ENCODE results near the gene NACC1.

The NACC1 gene

DNA sequence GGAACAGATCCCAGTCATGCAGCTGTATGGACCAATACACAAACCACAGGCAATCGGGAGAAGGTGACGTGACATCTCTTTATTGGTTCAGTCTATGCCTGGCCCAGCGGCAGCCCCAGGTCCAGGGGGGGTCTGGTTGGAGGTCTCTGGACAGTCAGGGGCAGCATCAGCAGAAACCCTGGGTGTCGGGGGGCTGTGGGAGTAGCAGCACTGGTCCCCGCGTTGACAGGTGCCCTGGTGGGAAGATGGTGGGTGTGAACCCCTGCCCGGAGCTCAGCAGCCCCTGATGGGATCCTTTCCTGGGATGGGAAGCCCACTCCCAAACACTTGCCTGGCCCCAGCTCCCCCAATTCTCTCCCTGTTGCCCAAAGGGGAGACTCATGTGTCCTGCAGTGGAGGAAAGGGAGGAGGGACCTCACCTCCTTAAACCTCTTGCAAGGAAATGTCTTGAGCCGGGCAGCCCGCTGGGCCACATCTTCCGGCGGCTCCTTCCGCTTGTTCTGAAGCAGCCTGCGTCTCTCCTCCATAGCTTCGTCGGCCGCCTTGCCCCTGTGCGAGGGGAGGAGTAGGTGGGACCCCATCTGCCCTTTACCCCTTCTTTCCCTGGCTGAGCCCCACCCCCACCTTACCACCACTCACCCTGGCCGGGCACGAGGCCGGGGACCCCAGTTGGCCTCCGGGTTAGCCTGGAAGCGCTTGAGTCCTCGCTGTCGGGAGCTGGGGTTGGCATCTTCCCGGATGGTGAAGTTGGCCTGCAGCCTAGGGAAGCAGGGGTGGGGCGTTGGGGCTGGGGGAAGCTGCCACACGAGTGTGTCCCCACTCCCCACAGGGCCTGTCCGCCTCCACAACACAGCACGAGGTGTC, 13.0 kb upstream of the NACC1 start:
- Histone ChIP-seq H3K4me3 (no peak overlapping the region), H3K9me3 (ENCODE audit: low read depth, low read length) (no peaks in the 10 kb centered on the region), H3K36me3 (ENCODE audit: insufficient read depth, low read length) (peaks cover 13% of the 10 kb centered on the region; the same call in 1 of the 2 replicates), H3K27ac (no peak overlapping the region), H3K9ac (ENCODE audit: insufficient read length) (no peak overlapping the region)
- no peak for DNase-seq (ENCODE audit: low read depth, low spot score)
- no peak for TF ChIP-seq FOXP2 (optimal IDR thresholded peaks at IDR 0.05; ENCODE audit: control extremely low read depth, extremely low read length, insufficient read depth)

DNA sequence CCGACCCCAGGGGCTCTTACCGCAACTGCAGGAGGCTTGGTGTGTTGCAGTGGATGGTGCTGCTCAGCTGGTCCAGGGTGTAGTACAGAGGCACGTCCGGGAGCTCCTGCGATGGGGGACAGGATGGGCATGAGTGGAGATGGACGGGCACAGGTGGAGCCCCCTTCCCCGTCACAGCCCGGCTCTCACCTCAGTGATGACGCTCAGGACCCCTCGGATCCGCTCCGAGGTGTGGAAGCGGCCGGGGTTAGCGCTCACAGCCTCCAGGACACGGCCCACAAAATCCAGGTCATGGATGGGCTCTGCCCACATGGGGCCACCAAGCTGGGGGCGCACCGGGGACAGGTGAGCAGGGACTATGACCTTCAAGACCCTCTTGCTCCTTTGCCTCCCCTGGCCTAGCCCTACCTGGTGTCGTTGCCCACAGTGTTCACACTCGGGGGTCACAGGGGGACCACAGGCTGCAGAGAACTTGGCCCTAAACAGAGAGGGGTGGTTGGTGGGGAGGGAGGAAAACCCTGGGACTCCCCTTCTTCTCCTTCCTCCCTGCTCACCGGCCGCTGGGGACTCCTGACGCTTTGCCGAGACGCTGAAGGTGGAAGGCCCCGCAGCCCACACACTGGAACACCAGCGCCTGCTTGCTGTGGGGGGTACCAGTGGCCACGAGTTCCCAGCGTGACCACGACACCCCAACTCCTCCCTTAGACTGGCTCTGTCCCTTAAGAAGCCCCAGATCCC, 8.5 kb upstream of the NACC1 start:
- peaks cover 35% of the 10 kb centered on the region; the same call in 1 of the 2 replicates for H3K36me3 ChIP-seq (ENCODE audit: insufficient read depth, low read length)
- no peak overlapping the region for H3K27ac ChIP-seq
- H3K9ac ChIP-seq (ENCODE audit: insufficient read length): no peak overlapping the region
- H3K4me3 ChIP-seq: no peak overlapping the region
- DNase-seq (ENCODE audit: low read depth, low spot score): no peak
- no peaks in the 10 kb centered on the region for H3K9me3 ChIP-seq (ENCODE audit: low read depth, low read length)
- no peak for TF ChIP-seq FOXP2 (optimal IDR thresholded peaks at IDR 0.05; ENCODE audit: control extremely low read depth, extremely low read length, insufficient read depth)
- no peak for TF ChIP-seq EZH2 (IDR thresholded peaks at IDR 0.05)
- TF ChIP-seq POLR2AphosphoS5 (IDR thresholded peaks at IDR 0.05; ENCODE audit: borderline replicate concordance, low read depth, low read length): no peak

DNA sequence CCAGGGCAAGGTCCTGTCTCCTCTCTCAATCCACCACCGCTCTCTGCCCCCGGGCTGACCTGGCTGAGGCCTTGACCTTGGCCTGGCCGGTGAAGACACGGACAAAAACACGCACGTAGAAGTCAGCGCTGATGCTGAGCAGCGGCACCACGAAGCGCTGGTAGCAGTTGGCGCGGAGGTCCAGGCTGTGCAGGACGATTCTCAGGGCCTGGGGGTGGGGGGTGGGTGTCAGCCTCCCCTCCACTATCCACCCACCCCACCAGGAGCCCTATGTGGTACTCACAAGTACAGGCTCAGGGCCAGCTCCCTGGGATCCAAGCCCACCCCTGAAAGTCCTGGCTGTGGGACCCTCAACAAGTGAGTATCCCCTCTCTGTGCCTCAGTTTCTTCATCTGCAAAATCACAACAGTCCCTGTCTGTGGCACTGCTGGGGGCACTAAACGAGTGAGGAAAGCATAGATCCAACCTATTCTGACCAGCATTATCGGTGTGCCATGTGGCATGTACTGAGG, 7.9 kb upstream of the NACC1 start:
- Histone ChIP-seq H3K9me3 (ENCODE audit: low read depth, low read length) (no peaks in the 10 kb centered on the region), H3K9ac (ENCODE audit: insufficient read length) (no peak overlapping the region), H3K36me3 (ENCODE audit: insufficient read depth, low read length) (peaks cover 41% of the 10 kb centered on the region), H3K4me3 (no peak overlapping the region), H3K27ac (no peak overlapping the region)
- TF ChIP-seq FOXP2 (optimal IDR thresholded peaks at IDR 0.05; ENCODE audit: control extremely low read depth, extremely low read length, insufficient read depth) (no peak), POLR2AphosphoS5 (IDR thresholded peaks at IDR 0.05; ENCODE audit: borderline replicate concordance, low read depth, low read length) (no peak), EZH2 (IDR thresholded peaks at IDR 0.05) (no peak)
- no peak for DNase-seq (ENCODE audit: low read depth, low spot score)

DNA sequence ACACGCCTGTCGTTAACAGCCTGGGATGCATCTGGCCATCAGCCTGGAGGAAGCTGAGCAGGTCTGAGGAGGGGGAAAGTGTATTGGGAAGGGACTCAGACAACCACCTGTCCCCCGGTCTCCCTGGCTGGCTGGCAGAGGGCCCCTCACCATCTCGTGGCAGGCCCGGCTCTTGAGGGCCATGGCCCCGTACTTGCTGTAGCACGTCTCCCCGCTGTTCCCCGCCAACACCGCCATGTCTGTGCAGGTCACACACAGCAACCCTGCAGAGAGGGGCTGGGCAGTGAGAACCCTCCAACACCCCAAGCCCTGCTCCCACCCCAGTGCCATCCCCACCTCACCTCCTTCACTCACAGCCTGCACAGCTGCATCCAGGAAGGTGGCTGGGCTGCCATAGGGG, 5.5 kb upstream of the NACC1 start:
- Histone ChIP-seq H3K9ac (ENCODE audit: insufficient read length) (no peak overlapping the region), H3K4me3 (no peak overlapping the region), H3K36me3 (ENCODE audit: insufficient read depth, low read length) (peaks cover 39% of the 10 kb centered on the region), H3K9me3 (ENCODE audit: low read depth, low read length) (no peaks in the 10 kb centered on the region), H3K27ac (no peak overlapping the region)
- no peak for DNase-seq (ENCODE audit: low read depth, low spot score)
- TF ChIP-seq EZH2 (IDR thresholded peaks at IDR 0.05) (no peak), FOXP2 (optimal IDR thresholded peaks at IDR 0.05; ENCODE audit: control extremely low read depth, extremely low read length, insufficient read depth) (no peak), POLR2AphosphoS5 (IDR thresholded peaks at IDR 0.05; ENCODE audit: borderline replicate concordance, low read depth, low read length) (no peak)

DNA sequence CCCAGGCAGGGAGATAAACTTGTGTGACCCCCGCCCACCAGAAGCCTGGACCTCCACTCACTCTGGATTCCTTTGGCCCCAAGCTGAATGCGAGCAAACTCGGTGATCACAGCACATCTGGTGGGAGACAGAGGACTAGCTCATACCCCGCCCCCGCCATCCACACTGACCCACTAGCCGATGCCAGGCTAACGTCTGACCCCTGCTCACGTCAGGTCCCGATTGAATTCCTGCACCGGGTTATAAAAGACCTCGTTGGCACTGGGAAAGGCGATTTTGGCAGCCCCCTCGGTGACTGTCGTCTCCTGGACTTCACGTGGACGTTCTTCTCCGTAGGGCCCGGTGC, 2.2 kb upstream of the NACC1 start:
- TF ChIP-seq POLR2AphosphoS5 (IDR thresholded peaks at IDR 0.05; ENCODE audit: borderline replicate concordance, low read depth, low read length) (no peak), FOXP2 (optimal IDR thresholded peaks at IDR 0.05; ENCODE audit: control extremely low read depth, extremely low read length, insufficient read depth) (no peak), EZH2 (IDR thresholded peaks at IDR 0.05) (no peak)
- Histone ChIP-seq H3K27ac (peak overlapping the region; percentile 79; the same call in 1 of the 2 replicates), H3K4me3 (peak overlapping the region; percentile 95), H3K36me3 (ENCODE audit: insufficient read depth, low read length) (peaks cover 30% of the 10 kb centered on the region), H3K9me3 (ENCODE audit: low read depth, low read length) (no peaks in the 10 kb centered on the region), H3K9ac (ENCODE audit: insufficient read length) (peak overlapping the region; percentile 96)
- no peak for DNase-seq (ENCODE audit: low read depth, low spot score)

DNA sequence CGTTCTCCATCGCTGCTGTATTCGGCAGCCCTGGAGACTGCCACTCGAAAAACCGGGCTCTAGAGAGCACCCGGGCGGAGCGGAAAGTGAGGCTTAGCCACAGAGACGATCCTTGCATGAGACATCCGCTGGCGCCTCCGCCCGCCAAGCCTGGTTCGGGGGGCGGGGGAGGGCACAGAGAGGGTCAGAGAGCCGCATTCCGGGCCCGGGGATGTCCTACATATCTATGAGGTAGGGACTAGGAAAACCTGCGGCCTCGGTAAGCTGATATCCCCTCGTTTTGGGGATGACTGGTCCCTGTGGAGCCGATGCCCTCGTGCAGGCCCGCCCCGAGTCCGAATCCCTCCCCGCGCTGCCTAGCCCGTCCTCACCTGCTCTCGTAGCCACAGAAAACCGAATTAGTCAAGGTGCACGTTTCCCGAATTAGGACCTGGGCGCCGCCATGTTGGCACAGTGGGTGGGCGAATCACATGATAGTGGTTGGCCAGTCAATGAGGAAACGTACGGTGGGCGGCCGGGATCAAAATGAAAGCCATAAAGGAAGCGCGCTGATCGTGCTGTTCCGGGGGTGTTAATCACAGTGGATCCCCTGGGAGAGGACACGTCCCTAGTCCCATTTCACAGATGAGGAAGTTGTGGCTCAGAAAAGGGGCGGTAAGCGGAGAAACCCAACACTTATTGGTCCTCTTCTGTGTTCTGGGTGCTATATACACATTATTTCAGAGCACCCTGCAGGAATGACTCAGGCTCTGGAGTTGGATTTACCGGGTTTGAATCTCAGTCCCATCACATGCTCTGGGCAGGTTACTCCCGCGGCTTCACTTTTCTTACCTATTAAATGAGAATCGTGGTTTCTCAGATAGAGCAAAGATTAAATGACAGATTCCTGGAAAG, 1.5 kb upstream of the NACC1 start, which contains the start of gene TRMT1:
TRMT1 (minus strand) TSS at position 459 of the 894 bp plus-strand sequence; CDS start at position 118, 341 bp downstream.
- no peak for TF ChIP-seq EZH2 (IDR thresholded peaks at IDR 0.05)
- TF ChIP-seq FOXP2 (optimal IDR thresholded peaks at IDR 0.05; ENCODE audit: control extremely low read depth, extremely low read length, insufficient read depth): peak; percentile 67
- TF ChIP-seq POLR2AphosphoS5 (IDR thresholded peaks at IDR 0.05; ENCODE audit: borderline replicate concordance, low read depth, low read length): peak; percentile 75; the same call in 1 of the 2 replicates
- Histone ChIP-seq H3K4me3 (peak within 1 kb of the TSS; percentile 95), H3K36me3 (ENCODE audit: insufficient read depth, low read length) (peaks cover 33% of the 10 kb centered on the region), H3K9ac (ENCODE audit: insufficient read length) (peak within 1 kb of the TSS; percentile 96), H3K9me3 (ENCODE audit: low read depth, low read length) (no peaks in the 10 kb centered on the region), H3K27ac (peak within 1 kb of the TSS; percentile 79)
- peak; percentile 90 for DNase-seq (ENCODE audit: low read depth, low spot score)

DNA sequence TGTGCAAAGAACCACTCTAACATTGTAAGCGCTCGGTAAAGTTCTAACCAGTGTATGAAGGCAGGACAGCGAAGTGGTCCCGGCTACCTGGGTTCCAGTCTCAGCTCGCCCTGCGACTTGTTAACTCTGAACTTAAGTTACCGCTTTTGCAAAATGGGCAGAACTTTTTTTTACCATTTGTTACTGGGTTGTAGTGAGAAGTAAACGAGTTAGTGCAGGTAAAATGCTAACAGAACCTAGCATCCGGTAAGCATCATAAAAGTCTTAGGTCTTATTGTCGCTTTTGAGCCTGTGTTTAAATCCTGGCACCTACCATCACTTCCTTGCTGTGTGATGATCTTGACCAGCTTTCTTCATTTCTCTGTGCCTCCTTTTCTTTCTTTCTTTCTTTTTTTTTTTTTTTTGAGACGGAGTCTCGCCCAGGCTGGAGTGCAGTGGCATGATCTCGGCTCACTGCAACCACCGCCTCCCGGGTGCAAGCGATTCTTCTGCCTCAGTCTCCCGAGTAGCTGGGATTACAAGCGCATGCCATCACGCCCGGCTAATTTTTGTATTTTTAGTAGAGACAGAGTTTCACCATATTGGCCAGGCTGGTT, 790 bp upstream of the NACC1 start:
- peak overlapping the region; percentile 52; the same call in 1 of the 2 replicates for H3K27ac ChIP-seq
- no peaks in the 10 kb centered on the region for H3K9me3 ChIP-seq (ENCODE audit: low read depth, low read length)
- no peak for TF ChIP-seq EZH2 (IDR thresholded peaks at IDR 0.05)
- no peak for TF ChIP-seq POLR2AphosphoS5 (IDR thresholded peaks at IDR 0.05; ENCODE audit: borderline replicate concordance, low read depth, low read length)
- peak overlapping the region; percentile 11 for H3K9ac ChIP-seq (ENCODE audit: insufficient read length)
- H3K4me3 ChIP-seq: peak overlapping the region; percentile 95
- peaks cover 32% of the 10 kb centered on the region for H3K36me3 ChIP-seq (ENCODE audit: insufficient read depth, low read length)
- no peak for DNase-seq (ENCODE audit: low read depth, low spot score)
